HepG2 (cell line): ENCODE results near the gene SDCCAG8. TPM values are rescaled to one million over a fixed set of nuclear protein-coding genes. Genes with fewer than 3 reads are reported as not detected.

Experiments used
- ETV5 ChIP-seq: IDR thresholded peaks from 2 replicates; pipeline ENCODE4 v1.6.1; 2018; ENCODE audit warnings: missing biosample characterization, missing genetic modification reagents, inconsistent platforms, borderline replicate concordance
- FLYWCH1 ChIP-seq: sonication (generic); formaldehyde crosslinking; IDR thresholded peaks from 2 replicates; pipeline ENCODE4 v1.8.1; 2023; ENCODE audit warnings: mild to moderate bottlenecking, missing genetic modification reagents
- HNRNPK ChIP-seq: fragments of 200-400 bp; formaldehyde crosslinking; IDR thresholded peaks from 2 replicates; pipeline ENCODE4 v1.6.1; 2018; ENCODE audit warnings: low read length, low read depth, moderate library complexity, mild to moderate bottlenecking; ENCODE audit not compliant: poor library complexity, severe bottlenecking
- IKZF4 ChIP-seq: sonication (generic); formaldehyde crosslinking; IDR thresholded peaks from 2 replicates; pipeline ENCODE4 v1.5.1; 2020; ENCODE audit warnings: borderline replicate concordance, mild to moderate bottlenecking, low read depth, missing genetic modification reagents; ENCODE audit errors: not compliant biosample characterization
- JUN ChIP-seq: sonication (generic); formaldehyde crosslinking; IDR thresholded peaks from 2 replicates; pipeline ENCODE4 v1.4.0; 2020; ENCODE audit warnings: mild to moderate bottlenecking, missing genetic modification reagents
- MZF1 ChIP-seq: sonication (generic); formaldehyde crosslinking; IDR thresholded peaks from 2 replicates; pipeline ENCODE4 v1.8.1; 2023; ENCODE audit warnings: mild to moderate bottlenecking, missing genetic modification reagents, borderline replicate concordance
- NKX3-1 ChIP-seq: sonication (generic); formaldehyde crosslinking; IDR thresholded peaks from 2 replicates; pipeline ENCODE4 v1.5.0; 2020; ENCODE audit warnings: missing genetic modification reagents
- PPARG ChIP-seq: conservative IDR thresholded peaks from 2 replicates; pipeline ENCODE4 v1.6.1; 2016; ENCODE audit warnings: missing biosample characterization, missing genetic modification reagents
- RXRA ChIP-seq: sonication (generic); formaldehyde crosslinking; IDR thresholded peaks from 2 replicates; pipeline ENCODE4 v1.5.1; 2020; ENCODE audit warnings: missing genetic modification reagents
- SMARCC2 ChIP-seq: fragments of 450-650 bp; IDR thresholded peaks from 2 replicates; pipeline ENCODE4 v1.6.1; 2017; ENCODE audit warnings: antibody characterized with exemption, mild to moderate bottlenecking
- SPEN ChIP-seq: sonication (generic); formaldehyde crosslinking; IDR thresholded peaks from 2 replicates; pipeline ENCODE4 v1.5.1; 2020; ENCODE audit warnings: low read depth, mild to moderate bottlenecking, missing genetic modification reagents
- TMF1 ChIP-seq: sonication (generic); formaldehyde crosslinking; IDR thresholded peaks from 2 replicates; pipeline ENCODE4 v1.8.1; 2022; ENCODE audit warnings: low read depth, missing genetic modification reagents
- YEATS2 ChIP-seq: sonication (generic); formaldehyde crosslinking; IDR thresholded peaks from 2 replicates; pipeline ENCODE4 v1.4.0; 2020; ENCODE audit warnings: missing genetic modification reagents, borderline replicate concordance
- ZBTB42 ChIP-seq: sonication (generic); formaldehyde crosslinking; IDR thresholded peaks from 2 replicates; pipeline ENCODE4 v1.5.0; 2020; ENCODE audit warnings: mild to moderate bottlenecking, missing genetic modification reagents
- ZNF234 ChIP-seq: sonication (generic); formaldehyde crosslinking; conservative IDR thresholded peaks from 2 replicates; pipeline ENCODE4 v1.5.1; 2020; ENCODE audit warnings: mild to moderate bottlenecking, missing genetic modification reagents
- ZNF33A ChIP-seq: sonication (generic); formaldehyde crosslinking; IDR thresholded peaks from 2 replicates; pipeline ENCODE4 v1.5.1; 2020; ENCODE audit warnings: missing genetic modification reagents, mild to moderate bottlenecking, moderate library complexity, borderline replicate concordance
- ZNF550 ChIP-seq: sonication (generic); formaldehyde crosslinking; IDR thresholded peaks from 2 replicates; pipeline ENCODE4 v1.4.0; 2020; ENCODE audit warnings: mild to moderate bottlenecking, missing genetic modification reagents, borderline replicate concordance
- polyA plus RNA-seq, 8 experiments: library from polyadenylated mRNA; depleted of rRNA in 3 of 8; stranded (reverse) in 7 of 8; unstranded in 1 of 8; fragments of >200 nt; fragmentation: Illumina TruSeq in 4 of 8; extraction: Trizol in 4 of 8; gene quantifications; 2 replicates each; pipeline versions ENCODE4 v1.2.1 to v1.2.3, GENCODE V29; 2011 to 2016; ENCODE audit warnings: low read depth in 4 of 8, missing spikeins in 1 of 8, mixed read lengths in 1 of 8; ENCODE audit not compliant: insufficient read depth in 1 of 8
- total RNA-seq, 5 experiments: library from RNA; depleted of rRNA; stranded (reverse); fragments of >200 nt; fragmentation: Illumina TruSeq; extraction: Trizol; gene quantifications; 2 replicates each; pipeline ENCODE4 v1.2.3, GENCODE V29; 2016; ENCODE audit warnings: low read depth in 1 of 5
- TF ChIP-seq, protein P1 (sequence below): sonication (generic); formaldehyde crosslinking; IDR thresholded peaks from 2 replicates; pipeline ENCODE4 v1.4.0; 2020; ENCODE audit warnings: missing genetic modification reagents, borderline replicate concordance
- TF ChIP-seq, protein P2 (sequence below): IDR thresholded peaks from 2 replicates; pipeline ENCODE4 v1.6.1; 2016; ENCODE audit warnings: control low read depth
- TF ChIP-seq, protein P3 (sequence below): sonication (generic); formaldehyde crosslinking; IDR thresholded peaks from 2 replicates; pipeline ENCODE4 v1.8.1; 2023; ENCODE audit warnings: mild to moderate bottlenecking, missing genetic modification reagents
- TF ChIP-seq, protein P4 (sequence below): sonication (generic); formaldehyde crosslinking; IDR thresholded peaks from 2 replicates; pipeline ENCODE4 v1.5.0; 2020; ENCODE audit warnings: mild to moderate bottlenecking, missing genetic modification reagents, borderline replicate concordance
- TF ChIP-seq, protein P5 (sequence below): sonication (generic); formaldehyde crosslinking; IDR thresholded peaks from 2 replicates; pipeline ENCODE4 v1.5.0; 2020; ENCODE audit warnings: mild to moderate bottlenecking, missing genetic modification reagents

SDCCAG8 gene
- total and polyA plus RNA-seq, 2 of the 13 experiments (the other 11 are each of a cell fraction or from before 2014, with no cell fraction given): 9.5 to 13.4 TPM

DNA sequence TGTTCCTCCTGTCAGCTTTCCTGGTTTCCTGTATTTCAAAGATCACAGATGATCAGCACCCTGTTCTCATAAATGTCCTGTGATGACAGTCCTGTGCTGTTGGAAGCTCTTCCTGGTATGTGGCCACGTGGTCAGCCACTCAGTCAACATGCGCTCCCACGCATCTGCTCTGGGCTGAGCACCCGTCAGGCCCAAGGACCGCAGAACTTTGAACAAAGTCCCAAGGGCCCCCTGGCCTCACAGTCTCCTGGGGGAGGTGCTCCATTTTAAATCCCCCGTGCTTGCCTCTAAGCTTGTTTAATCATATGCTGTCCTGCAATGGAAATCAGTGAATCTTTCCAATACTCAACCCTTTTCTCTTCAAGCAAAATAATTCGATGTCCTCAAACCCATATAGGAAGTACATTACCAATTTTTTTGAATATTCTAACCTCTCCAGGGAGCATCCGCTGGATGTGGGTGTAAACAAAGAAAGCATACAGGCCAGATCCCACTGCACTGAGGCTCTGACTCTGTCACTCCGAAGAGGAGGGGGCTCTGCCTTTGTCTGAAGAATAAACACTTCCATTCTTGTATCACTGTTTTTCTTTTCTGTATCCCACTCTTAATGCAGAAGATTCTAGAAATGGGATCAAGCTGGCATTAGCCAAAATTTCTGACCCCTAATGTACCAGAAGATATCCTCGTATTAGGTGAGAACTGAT lies 250.3 kb downstream of the SDCCAG8 start (continued):
- TF ChIP-seq, protein P1, sequence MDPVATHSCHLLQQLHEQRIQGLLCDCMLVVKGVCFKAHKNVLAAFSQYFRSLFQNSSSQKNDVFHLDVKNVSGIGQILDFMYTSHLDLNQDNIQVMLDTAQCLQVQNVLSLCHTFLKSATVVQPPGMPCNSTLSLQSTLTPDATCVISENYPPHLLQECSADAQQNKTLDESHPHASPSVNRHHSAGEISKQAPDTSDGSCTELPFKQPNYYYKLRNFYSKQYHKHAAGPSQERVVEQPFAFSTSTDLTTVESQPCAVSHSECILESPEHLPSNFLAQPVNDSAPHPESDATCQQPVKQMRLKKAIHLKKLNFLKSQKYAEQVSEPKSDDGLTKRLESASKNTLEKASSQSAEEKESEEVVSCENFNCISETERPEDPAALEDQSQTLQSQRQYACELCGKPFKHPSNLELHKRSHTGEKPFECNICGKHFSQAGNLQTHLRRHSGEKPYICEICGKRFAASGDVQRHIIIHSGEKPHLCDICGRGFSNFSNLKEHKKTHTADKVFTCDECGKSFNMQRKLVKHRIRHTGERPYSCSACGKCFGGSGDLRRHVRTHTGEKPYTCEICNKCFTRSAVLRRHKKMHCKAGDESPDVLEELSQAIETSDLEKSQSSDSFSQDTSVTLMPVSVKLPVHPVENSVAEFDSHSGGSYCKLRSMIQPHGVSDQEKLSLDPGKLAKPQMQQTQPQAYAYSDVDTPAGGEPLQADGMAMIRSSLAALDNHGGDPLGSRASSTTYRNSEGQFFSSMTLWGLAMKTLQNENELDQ (CRISPR knock-in tag): no peak
- no peak for TF ChIP-seq IKZF4 (CRISPR knock-in tag)
- TF ChIP-seq, protein P2, sequence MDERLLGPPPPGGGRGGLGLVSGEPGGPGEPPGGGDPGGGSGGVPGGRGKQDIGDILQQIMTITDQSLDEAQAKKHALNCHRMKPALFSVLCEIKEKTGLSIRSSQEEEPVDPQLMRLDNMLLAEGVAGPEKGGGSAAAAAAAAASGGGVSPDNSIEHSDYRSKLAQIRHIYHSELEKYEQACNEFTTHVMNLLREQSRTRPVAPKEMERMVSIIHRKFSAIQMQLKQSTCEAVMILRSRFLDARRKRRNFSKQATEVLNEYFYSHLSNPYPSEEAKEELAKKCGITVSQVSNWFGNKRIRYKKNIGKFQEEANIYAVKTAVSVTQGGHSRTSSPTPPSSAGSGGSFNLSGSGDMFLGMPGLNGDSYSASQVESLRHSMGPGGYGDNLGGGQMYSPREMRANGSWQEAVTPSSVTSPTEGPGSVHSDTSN: no peak
- TF ChIP-seq SPEN: peak; percentile 84
- TF ChIP-seq ZBTB42 (CRISPR knock-in tag): no peak
- TF ChIP-seq TMF1: no peak
- no peak for TF ChIP-seq HNRNPK
- no peak for TF ChIP-seq SMARCC2
- no peak for TF ChIP-seq PPARG (CRISPR knock-in tag)
- TF ChIP-seq ETV5 (CRISPR knock-in tag): peak; percentile 71; the same call in 1 of the 2 replicates
- no peak for TF ChIP-seq MZF1
- peak; percentile 77; the same call in 1 of the 2 replicates for TF ChIP-seq YEATS2
- no peak for TF ChIP-seq FLYWCH1
- TF ChIP-seq ZNF33A: no peak
- TF ChIP-seq, protein P3, sequence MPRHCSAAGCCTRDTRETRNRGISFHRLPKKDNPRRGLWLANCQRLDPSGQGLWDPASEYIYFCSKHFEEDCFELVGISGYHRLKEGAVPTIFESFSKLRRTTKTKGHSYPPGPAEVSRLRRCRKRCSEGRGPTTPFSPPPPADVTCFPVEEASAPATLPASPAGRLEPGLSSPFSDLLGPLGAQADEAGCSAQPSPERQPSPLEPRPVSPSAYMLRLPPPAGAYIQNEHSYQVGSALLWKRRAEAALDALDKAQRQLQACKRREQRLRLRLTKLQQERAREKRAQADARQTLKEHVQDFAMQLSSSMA: no peak
- no peak for TF ChIP-seq JUN (CRISPR knock-in tag)
- TF ChIP-seq, protein P4, sequence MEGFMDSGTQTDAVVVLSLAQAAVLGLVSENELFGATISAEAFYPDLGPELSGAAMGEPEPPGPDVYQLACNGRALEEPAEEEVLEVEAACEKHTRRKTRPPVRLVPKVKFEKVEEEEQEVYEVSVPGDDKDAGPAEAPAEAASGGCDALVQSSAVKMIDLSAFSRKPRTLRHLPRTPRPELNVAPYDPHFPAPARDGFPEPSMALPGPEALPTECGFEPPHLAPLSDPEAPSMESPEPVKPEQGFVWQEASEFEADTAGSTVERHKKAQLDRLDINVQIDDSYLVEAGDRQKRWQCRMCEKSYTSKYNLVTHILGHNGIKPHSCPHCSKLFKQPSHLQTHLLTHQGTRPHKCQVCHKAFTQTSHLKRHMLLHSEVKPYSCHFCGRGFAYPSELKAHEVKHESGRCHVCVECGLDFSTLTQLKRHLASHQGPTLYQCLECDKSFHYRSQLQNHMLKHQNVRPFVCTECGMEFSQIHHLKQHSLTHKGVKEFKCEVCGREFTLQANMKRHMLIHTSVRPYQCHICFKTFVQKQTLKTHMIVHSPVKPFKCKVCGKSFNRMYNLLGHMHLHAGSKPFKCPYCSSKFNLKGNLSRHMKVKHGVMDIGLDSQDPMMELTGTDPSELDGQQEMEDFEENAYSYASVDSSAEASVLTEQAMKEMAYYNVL (CRISPR knock-in tag): no peak; the same call in 1 of the 2 replicates
- peak; percentile 55; the same call in 1 of the 2 replicates for TF ChIP-seq RXRA (CRISPR knock-in tag)
- no peak for TF ChIP-seq ZNF550
- TF ChIP-seq ZNF234 (CRISPR knock-in tag): no peak
- peak; percentile 81; the same call in 1 of the 2 replicates for TF ChIP-seq NKX3-1 (CRISPR knock-in tag)
- TF ChIP-seq, protein P5, sequence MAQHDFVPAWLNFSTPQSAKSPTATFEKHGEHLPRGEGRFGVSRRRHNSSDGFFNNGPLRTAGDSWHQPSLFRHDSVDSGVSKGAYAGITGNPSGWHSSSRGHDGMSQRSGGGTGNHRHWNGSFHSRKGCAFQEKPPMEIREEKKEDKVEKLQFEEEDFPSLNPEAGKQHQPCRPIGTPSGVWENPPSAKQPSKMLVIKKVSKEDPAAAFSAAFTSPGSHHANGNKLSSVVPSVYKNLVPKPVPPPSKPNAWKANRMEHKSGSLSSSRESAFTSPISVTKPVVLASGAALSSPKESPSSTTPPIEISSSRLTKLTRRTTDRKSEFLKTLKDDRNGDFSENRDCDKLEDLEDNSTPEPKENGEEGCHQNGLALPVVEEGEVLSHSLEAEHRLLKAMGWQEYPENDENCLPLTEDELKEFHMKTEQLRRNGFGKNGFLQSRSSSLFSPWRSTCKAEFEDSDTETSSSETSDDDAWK (CRISPR knock-in tag): no peak
